ENCODE results near the gene AP4B1. TPM values are rescaled to one million over a fixed set of nuclear protein-coding genes. Genes with fewer than 3 reads are reported as not detected.

AP4B1 gene
- total RNA-seq, 1 experiment from 2014 or later: 14.2 TPM

- no peaks in the 10 kb centered on the region for H3K9me3 Mint-ChIP-seq
- no peak overlapping the region for H3K4me3 Mint-ChIP-seq
- ATAC-seq: no peak
Measured at GRCh38 chr1:113886417-113887401, 17.9 kb downstream of the AP4B1 start.

GRCh38 chr1:113881661-113882060, 22.9 kb downstream of the AP4B1 start:
- no peaks in the 10 kb centered on the region for H3K9me3 Mint-ChIP-seq
- peaks cover 8% of the 10 kb centered on the region for H3K4me1 Mint-ChIP-seq
- CTCF ChIA-PET: no interaction called here
- ATAC-seq: no peak
- no peak for DNase-seq (ENCODE audit: low spot score)
- no peaks in the 10 kb centered on the region for H3K36me3 Mint-ChIP-seq
- H3K4me3 Mint-ChIP-seq: no peak overlapping the region
- no peaks in the 10 kb centered on the region; the same call in 1 of the 2 replicates for H3K27me3 Mint-ChIP-seq (ENCODE audit: low read depth)
- TF ChIP-seq USF1 (CRISPR knock-in tag; IDR thresholded peaks at IDR 0.05): no peak
- no peak for TF ChIP-seq NFATC4 (CRISPR knock-in tag; IDR thresholded peaks at IDR 0.05)
- POLR2A ChIA-PET: no interaction called here
- H3K27ac Mint-ChIP-seq: 0 out of 2 replicates have a peak overlapping the region, but pooled peaks have one; percentile 31

More at GRCh38 chr1:113886417-113887401, 17.9 kb downstream of the AP4B1 start:
- DNase-seq (ENCODE audit: low spot score): no peak
- POLR2A ChIA-PET: no interaction called here
- CTCF ChIA-PET: no interaction called here
- Mint-ChIP-seq H3K27me3 (ENCODE audit: low read depth) (peaks cover 4% of the 10 kb centered on the region), H3K36me3 (no peaks in the 10 kb centered on the region), H3K4me1 (no peaks in the 10 kb centered on the region), H3K27ac (no peak overlapping the region)
- TF ChIP-seq ZSCAN18 (CRISPR knock-in tag; IDR thresholded peaks at IDR 0.05): no peak
- TF ChIP-seq ZMAT4 (CRISPR knock-in tag; IDR thresholded peaks at IDR 0.05): no peak
- no peak for TF ChIP-seq ESRRA (CRISPR knock-in tag; IDR thresholded peaks at IDR 0.05; ENCODE audit: borderline replicate concordance)
- TF ChIP-seq ATF3 (CRISPR knock-in tag; conservative IDR thresholded peaks at IDR 0.05): no peak
- no peak for TF ChIP-seq E2F5 (CRISPR knock-in tag; IDR thresholded peaks at IDR 0.05)
- TF ChIP-seq NFYB (CRISPR knock-in tag; conservative IDR thresholded peaks at IDR 0.05; ENCODE audit: low read depth): no peak
- TF ChIP-seq HMGA2 (CRISPR knock-in tag; IDR thresholded peaks at IDR 0.05): no peak
- no peak for TF ChIP-seq ATF2 (CRISPR knock-in tag; IDR thresholded peaks at IDR 0.05; ENCODE audit: borderline replicate concordance, low read depth)
- no peak for TF ChIP-seq RORB (CRISPR knock-in tag; IDR thresholded peaks at IDR 0.05)
- TF ChIP-seq MLX (CRISPR knock-in tag; IDR thresholded peaks at IDR 0.05): no peak
- no peak for TF ChIP-seq JAZF1 (CRISPR knock-in tag; IDR thresholded peaks at IDR 0.05)

- DNase-seq (ENCODE audit: low spot score) (no peak), ATAC-seq (no peak)
- Mint-ChIP-seq H3K36me3 (no peaks in the 10 kb centered on the region), H3K4me3 (no peak overlapping the region), H3K4me1 (peaks cover 8% of the 10 kb centered on the region), H3K27me3 (ENCODE audit: low read depth) (no peaks in the 10 kb centered on the region), H3K27ac (no peak overlapping the region), H3K9me3 (no peaks in the 10 kb centered on the region)
- POLR2A ChIA-PET: no interaction called here
- CTCF ChIA-PET: interaction anchor here (1.6 kb wide), 1 partner anchor 403 kb away, joined by 3 read pairs; no protein-coding TSS in a partner anchor
- TF ChIP-seq USF2 (CRISPR knock-in tag; IDR thresholded peaks at IDR 0.05): no peak
- TF ChIP-seq GRHL2 (CRISPR knock-in tag; IDR thresholded peaks at IDR 0.05; ENCODE audit: insufficient replicate concordance, severe bottlenecking): no peak
- TF ChIP-seq RORB (CRISPR knock-in tag; IDR thresholded peaks at IDR 0.05): no peak
- no peak for TF ChIP-seq ZNF263 (CRISPR knock-in tag; IDR thresholded peaks at IDR 0.05; ENCODE audit: low read depth)
- no peak for TF ChIP-seq ATF3 (CRISPR knock-in tag; conservative IDR thresholded peaks at IDR 0.05)
- no peak for TF ChIP-seq KAT7 (CRISPR knock-in tag; IDR thresholded peaks at IDR 0.05; ENCODE audit: borderline replicate concordance)
- no peak for TF ChIP-seq RELA (CRISPR knock-in tag; IDR thresholded peaks at IDR 0.05; ENCODE audit: borderline replicate concordance)
- TF ChIP-seq ZNF423 (CRISPR knock-in tag; IDR thresholded peaks at IDR 0.05): no peak
- TF ChIP-seq IRF1 (CRISPR knock-in tag; IDR thresholded peaks at IDR 0.05): no peak
- TF ChIP-seq ZNF671 (CRISPR knock-in tag; IDR thresholded peaks at IDR 0.05): no peak
- TF ChIP-seq SP1 (CRISPR knock-in tag; conservative IDR thresholded peaks at IDR 0.05): no peak
- TF ChIP-seq ZNF317 (CRISPR knock-in tag; IDR thresholded peaks at IDR 0.05; ENCODE audit: borderline replicate concordance, low read depth): no peak
Measured at GRCh38 chr1:113879739-113880038, 24.9 kb downstream of the AP4B1 start.
